T-cell (primary cell): ENCODE data around the gene ARSG. TPM values are rescaled to one million over a fixed set of nuclear protein-coding genes. Genes with fewer than 3 reads are reported as not detected.
A peak's percentile ranks its signal among the peaks of the same experiment; 100 is the strongest.
"Not testable (repeated sequence)": the region's sequence is repeated elsewhere in the genome, so short reads cannot be mapped to it uniquely, and the experiment has no call there.

ENCODE experiments used
- ATAC-seq, 4 experiments: fragments of 200-7000 bp in 3 of 4; fragments of 150-1000 bp in 1 of 4; cut with Tn5 transposase; replicated peaks in 1 of 4; 1 replicate in 3 of 4; 2 replicates in 1 of 4; pipeline ENCODE4 v1.10.0; 2021; ENCODE audit warnings: moderate library complexity in 3 of 4, mild to moderate bottlenecking in 2 of 4, moderate number of reproducible peaks in 1 of 4
- CTCF ChIA-PET, 2 donors: fragments of 300-600 bp; sonication (Branson Sonifier 250); formaldehyde crosslinking; loops; one replicate each; lab custom pipeline; 2022; ENCODE audit warnings: antibody characterized with exemption in 2 of 2; lab: Charles Lee
- POLR2A ChIA-PET, 2 donors: fragments of 300-600 bp; sonication (Branson Sonifier 250); formaldehyde crosslinking; loops; one replicate each; lab custom pipeline; 2022; ENCODE audit warnings: antibody characterized with exemption in 2 of 2; lab: Charles Lee
- DNase-seq, 35 experiments: peaks; one replicate each; pipeline versions ENCODE4 v3.0.0 to v3.0.0-alpha.2; 2013 to 2023
- H3K27ac ChIP-seq: one replicate; pipeline ENCODE4 v1.5.1; 2013; ENCODE audit warnings: low read length
- H3K27me3 ChIP-seq, 2 experiments: replicated peaks in 1 of 2; 1 replicate in 1 of 2; 2 replicates in 1 of 2; pipeline versions ENCODE4 v1.6.1 to v1.7.0; 2013; ENCODE audit warnings: low read length in 1 of 2, mixed read lengths in 1 of 2; ENCODE audit not compliant: control insufficient read depth in 2 of 2, insufficient read depth in 2 of 2; ENCODE audit errors: extremely low read depth in 1 of 2
- H3K36me3 ChIP-seq, 2 donors: 1 replicate in 1 of 2; 2 replicates in 1 of 2; pipeline versions ENCODE4 v1.6.1 to v1.7.0; 2013; ENCODE audit warnings: low read length in 1 of 2; ENCODE audit not compliant: control insufficient read depth in 2 of 2, insufficient read depth in 1 of 2; ENCODE audit errors: extremely low read depth in 1 of 2
- H3K4me1 ChIP-seq, 2 experiments: 1 replicate in 1 of 2; 2 replicates in 1 of 2; pipeline versions ENCODE4 v1.6.1 to v1.7.0; 2013; ENCODE audit warnings: low read length in 2 of 2, mixed read lengths in 1 of 2; ENCODE audit not compliant: insufficient read depth in 2 of 2, control insufficient read depth in 1 of 2; ENCODE audit errors: extremely low read depth in 1 of 2
- H3K4me3 ChIP-seq, 2 donors: 1 replicate in 1 of 2; 2 replicates in 1 of 2; pipeline versions ENCODE4 v1.5.1 to v1.7.0; 2013; ENCODE audit warnings: mild to moderate bottlenecking in 2 of 2, low read length in 1 of 2, moderate library complexity in 1 of 2; ENCODE audit not compliant: control insufficient read depth in 1 of 2; ENCODE audit errors: extremely low read depth in 1 of 2
- H3K9me3 ChIP-seq: 2 replicates; pipeline ENCODE4 v1.7.0; 2013
- H3K27ac Mint-ChIP-seq, 2 donors: one replicate each; pipeline ENCODE4 v1.8.0; 2020 to 2021; ENCODE audit warnings: mild to moderate bottlenecking in 2 of 2, mixed read lengths in 2 of 2
- H3K27me3 Mint-ChIP-seq, 2 donors: one replicate each; pipeline ENCODE4 v1.8.0; 2021 to 2022; ENCODE audit warnings: mixed read lengths in 2 of 2
- H3K36me3 Mint-ChIP-seq: one replicate; pipeline ENCODE4 v1.8.0; 2021; ENCODE audit warnings: mixed read lengths
- H3K4me1 Mint-ChIP-seq, 3 donors: one replicate each; pipeline ENCODE4 v1.8.0; 2020 to 2022; ENCODE audit warnings: mixed read lengths in 3 of 3, mild to moderate bottlenecking in 1 of 3
- H3K4me3 Mint-ChIP-seq, 3 donors: one replicate each; pipeline ENCODE4 v1.8.0; 2020 to 2022; ENCODE audit warnings: mild to moderate bottlenecking in 3 of 3, mixed read lengths in 3 of 3, moderate library complexity in 3 of 3
- H3K9me3 Mint-ChIP-seq, 3 donors: one replicate each; pipeline ENCODE4 v1.8.0; 2020 to 2022; ENCODE audit warnings: mixed read lengths in 3 of 3
- WGBS: methylation state at CpG from one replicate; pipeline ENCODE4 v1.1.5; 2013; ENCODE audit warnings: missing lambda C conversion rate; ENCODE audit not compliant: insufficient coverage; 5-methylcytosine and 5-hydroxymethylcytosine counted together
- total RNA-seq, 35 experiments: library from RNA in 6 of 35; stranded (reverse) in 6 of 35; fragments of 120-200 nt in 1 of 35; gene quantifications; one replicate each; pipeline versions ENCODE4 v1.2.1 to v1.2.4 and lab custom pipeline; 2013 to 2026

ARSG gene
- total RNA-seq, 5 donors from 2014 or later (not counting 1 experiment from before 2014, with no cell fraction given) = 14.5 to 22.9 (median 17.8) TPM

GRCh38 chr17:68248891-68249290, 42.4 kb upstream of the ARSG start:
- H3K4me3 ChIP-seq = peak overlapping the region; percentile 19 to 69
- WGBS = 7% methylated on average over 2 of the region's 5 CpGs
- ChIA-PET POLR2A (interaction anchor here in 1 of 2 donors (0.8 to 1.5 kb wide), 6 partner anchors 10 to 212 kb away, joined by 3 to 8 read pairs (median 4); partner anchors contain the start of gene SLC16A6), CTCF (interaction anchor here (1.0 to 2.5 kb wide), 7 partner anchors 12 to 213 kb away, joined by 3 to 14 read pairs (median 5); partner anchors contain the start of gene WIPI1 (in 1 of the 2))
- peaks cover 14% of the 10 kb centered on the region for H3K36me3 Mint-ChIP-seq
- H3K9me3 Mint-ChIP-seq = no peaks in the 10 kb centered on the region
- peaks cover 0 to 27% of the 10 kb centered on the region in 2 donors for H3K36me3 ChIP-seq
- peak overlapping the region; percentile 97 for H3K27ac ChIP-seq
- H3K27ac Mint-ChIP-seq = peak overlapping the region; percentile 92 to 99
- ATAC-seq (no peak), DNase-seq (peak in 2 of 35 experiments; percentile 15 to 49)
- H3K27me3 ChIP-seq = no peaks in the 10 kb centered on the region
- H3K27me3 Mint-ChIP-seq = no peaks in the 10 kb centered on the region
- H3K4me1 ChIP-seq = peaks cover 10 to 47% of the 10 kb centered on the region in 2 experiments
- H3K9me3 ChIP-seq = no peaks in the 10 kb centered on the region
- H3K4me3 Mint-ChIP-seq = peak overlapping the region; percentile 78 to 93 (median 84)
- peaks cover 43 to 65% (median 49%) of the 10 kb centered on the region in 3 donors for H3K4me1 Mint-ChIP-seq

DNA sequence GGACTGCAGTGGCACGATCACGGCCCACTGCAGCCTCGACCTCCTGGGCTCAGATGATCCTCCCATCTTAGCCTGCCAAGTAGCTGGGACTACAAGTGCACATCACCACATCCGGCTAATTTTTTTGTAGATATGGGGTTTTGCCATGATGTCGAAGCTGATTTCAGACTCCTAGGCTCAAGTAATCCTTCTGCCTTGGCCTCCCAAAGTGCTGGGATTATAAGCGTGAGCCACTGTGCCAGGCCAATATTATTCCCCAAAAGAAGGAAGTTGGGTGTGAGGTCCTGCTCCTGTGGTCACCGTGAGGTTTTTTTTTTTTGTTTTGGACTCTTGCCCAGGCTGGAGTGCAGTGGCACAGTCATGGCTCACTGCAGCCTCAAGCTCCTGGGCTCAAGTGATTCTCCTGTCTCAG, 41.9 kb upstream of the ARSG start:
- Mint-ChIP-seq H3K4me1 (peaks cover 48 to 67% (median 54%) of the 10 kb centered on the region in 3 donors), H3K9me3 (no peaks in the 10 kb centered on the region), H3K27me3 (no peaks in the 10 kb centered on the region), H3K27ac (peak overlapping the region; percentile 92 to 99), H3K4me3 (peak overlapping the region; percentile 78 to 93 (median 84)), H3K36me3 (peaks cover 19% of the 10 kb centered on the region)
- POLR2A ChIA-PET = interaction anchor here (0.7 to 1.5 kb wide), 6 partner anchors 9 to 211 kb away, joined by 3 to 5 read pairs (median 4); partner anchors contain the start of gene SLC16A6 (in 1 of the 2)
- H3K4me1 ChIP-seq = peaks cover 14 to 51% of the 10 kb centered on the region in 2 experiments
- ATAC-seq = no peak
- peaks cover 0 to 27% of the 10 kb centered on the region in 2 donors for H3K36me3 ChIP-seq
- H3K27ac ChIP-seq = peak overlapping the region; percentile 97
- H3K4me3 ChIP-seq = no peak overlapping the region
- 28% methylated on average over 2 of the region's 7 CpGs for WGBS
- peak in 3 of 35 experiments; percentile 17 to 69 (median 23) for DNase-seq
- H3K27me3 ChIP-seq = no peaks in the 10 kb centered on the region
- CTCF ChIA-PET = interaction anchor here (0.6 to 1.9 kb wide), 2 partner anchors 12 to 1016 kb away, joined by 3 to 5 read pairs; no protein-coding TSS in a partner anchor
- no peaks in the 10 kb centered on the region for H3K9me3 ChIP-seq

- Mint-ChIP-seq H3K27ac (peak overlapping the region; percentile 87 to 94), H3K4me3 (peak overlapping the region; percentile 21 to 56 (median 39)), H3K4me1 (peaks cover 77 to 91% (median 81%) of the 10 kb centered on the region in 3 donors), H3K36me3 (peaks cover 35% of the 10 kb centered on the region)
- H3K9me3 ChIP-seq, H3K27me3 Mint-ChIP-seq, H3K27me3 ChIP-seq, H3K9me3 Mint-ChIP-seq, H3K4me3 ChIP-seq: not testable (repeated sequence)
- WGBS = no CpG with 5 or more reads among the region's 7 CpGs
- ATAC-seq (peak; percentile 41 to 60 (median 54)), DNase-seq (peak in 5 of 35 experiments; percentile 11 to 46 (median 36))
- Histone ChIP-seq H3K36me3 (peaks cover 0 to 35% of the 10 kb centered on the region in 2 donors), H3K27ac (peak overlapping the region; percentile 97), H3K4me1 (peaks cover 35 to 59% of the 10 kb centered on the region in 2 experiments)
- CTCF ChIA-PET = interaction anchor here (0.7 to 1.4 kb wide), 2 partner anchors 10 to 181 kb away, joined by 6 read pairs; no protein-coding TSS in a partner anchor
- POLR2A ChIA-PET = interaction anchor here (0.7 to 1.7 kb wide), 2 partner anchors 205 kb away, joined by 4 to 8 read pairs; no protein-coding TSS in a partner anchor
These were observed 37.9 kb upstream of the ARSG start for GRCh38 chr17:68253426-68253825.

DNA sequence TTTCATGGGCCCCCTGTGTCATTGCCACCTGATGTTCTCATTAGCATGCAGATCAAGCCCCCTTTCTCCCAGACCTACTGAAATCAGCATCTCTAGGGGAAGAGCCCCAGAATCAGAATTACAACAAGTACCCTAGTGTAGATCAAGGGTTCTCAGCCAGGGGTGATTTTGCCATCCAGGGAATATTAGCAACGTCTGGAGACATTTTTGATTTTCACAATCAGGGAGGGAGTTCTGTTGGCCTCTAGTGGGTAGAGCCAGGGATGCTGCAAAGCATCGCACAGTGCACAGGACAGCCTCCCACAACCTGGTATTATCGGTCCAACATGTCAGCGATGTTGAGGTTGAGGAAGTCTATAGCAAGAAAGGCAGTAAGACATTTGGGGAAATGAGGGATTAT, 36.1 kb upstream of the ARSG start:
- peak overlapping the region; percentile 87 to 94 for H3K27ac Mint-ChIP-seq
- WGBS = 70% methylated on average over 4 of the region's 4 CpGs
- peaks cover 30% of the 10 kb centered on the region for H3K36me3 Mint-ChIP-seq
- no peaks in the 10 kb centered on the region for H3K27me3 Mint-ChIP-seq
- ChIA-PET CTCF (interaction anchor here in 1 of 2 donors (0.6 to 0.9 kb wide), 2 partner anchors 36 to 71 kb away, joined by 4 to 5 read pairs; partner anchors contain the start of genes ARSG and SLC16A6), POLR2A (interaction anchor here (0.6 to 1.7 kb wide), 4 partner anchors 7 to 203 kb away, joined by 3 to 4 read pairs (median 3); partner anchors contain the start of gene AMZ2 (in 1 of the 2))
- H3K9me3 Mint-ChIP-seq = no peaks in the 10 kb centered on the region
- Histone ChIP-seq H3K27ac (peak overlapping the region; percentile 97), H3K9me3 (no peaks in the 10 kb centered on the region), H3K4me1 (peaks cover 41 to 58% of the 10 kb centered on the region in 2 experiments), H3K36me3 (peaks cover 0 to 30% of the 10 kb centered on the region in 2 donors), H3K27me3 (no peaks in the 10 kb centered on the region), H3K4me3 (no peak overlapping the region)
- DNase-seq (no peak), ATAC-seq (no peak)
- H3K4me3 Mint-ChIP-seq = peak overlapping the region in 2 of 3 donors; percentile 5 to 56
- peaks cover 75 to 88% (median 79%) of the 10 kb centered on the region in 3 donors for H3K4me1 Mint-ChIP-seq

DNA sequence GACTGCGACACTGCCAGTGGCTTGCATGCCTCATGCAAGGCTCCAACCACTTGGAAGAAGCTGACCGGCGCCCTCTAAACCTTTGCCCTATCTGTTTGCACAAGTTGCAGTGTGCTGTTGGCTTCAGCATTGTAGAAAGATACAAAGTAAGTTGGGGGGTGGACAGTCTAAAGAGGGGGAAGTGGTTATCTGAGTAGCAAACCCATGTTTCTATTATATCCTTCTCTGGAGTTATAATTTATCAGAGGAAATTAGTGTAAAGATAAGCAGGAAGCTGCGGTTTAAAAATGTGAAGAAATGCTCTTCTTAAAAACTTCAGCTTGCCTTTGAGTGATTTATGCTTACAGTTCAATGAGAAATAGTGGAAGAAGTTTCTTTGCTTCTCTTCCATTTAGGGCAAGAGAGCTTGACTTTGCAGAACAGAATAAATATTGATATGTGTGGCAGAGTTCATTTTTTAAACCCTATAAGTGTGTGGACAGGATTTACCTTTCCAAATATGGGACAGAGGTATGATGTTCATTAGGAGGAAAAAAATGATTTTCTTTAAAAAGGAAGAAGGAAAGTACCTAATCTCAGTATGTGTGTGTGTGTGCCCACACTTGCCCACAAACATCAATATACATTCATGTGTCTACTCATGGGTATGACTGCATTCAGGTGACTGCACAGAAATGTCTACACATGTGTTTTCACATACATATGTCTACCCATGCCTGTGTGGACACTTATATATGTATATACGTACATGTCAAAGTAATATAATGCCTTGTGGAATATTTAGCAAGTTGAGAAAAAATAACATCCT, 35.4 kb upstream of the ARSG start:
- H3K27me3 Mint-ChIP-seq = no peaks in the 10 kb centered on the region
- Histone ChIP-seq H3K27ac (peak overlapping the region; percentile 97), H3K4me1 (peaks cover 43 to 62% of the 10 kb centered on the region in 2 experiments), H3K4me3 (no peak overlapping the region), H3K9me3 (no peaks in the 10 kb centered on the region), H3K36me3 (peaks cover 0 to 23% of the 10 kb centered on the region in 2 donors), H3K27me3 (no peaks in the 10 kb centered on the region)
- DNase-seq = peak in 3 of 35 experiments; percentile 19 to 55 (median 37)
- peak in 2 of 4 experiments; percentile 5 to 32 for ATAC-seq
- H3K9me3 Mint-ChIP-seq = no peaks in the 10 kb centered on the region
- peak overlapping the region in 2 of 3 donors; percentile 11 to 56 for H3K4me3 Mint-ChIP-seq
- peak overlapping the region; percentile 87 to 94 for H3K27ac Mint-ChIP-seq
- ChIA-PET CTCF (interaction anchor here in 1 of 2 donors (0.9 kb wide), 1 partner anchor 8 kb away, joined by 3 read pairs; the partner anchor contains the start of gene AMZ2), POLR2A (interaction anchor here (0.6 to 1.1 kb wide), 5 partner anchors 8 to 205 kb away, joined by 3 to 4 read pairs (median 3); partner anchors contain the start of gene AMZ2 (in 1 of the 2))
- H3K4me1 Mint-ChIP-seq = peaks cover 75 to 87% (median 79%) of the 10 kb centered on the region in 3 donors
- peaks cover 29% of the 10 kb centered on the region for H3K36me3 Mint-ChIP-seq
- 29% methylated on average over 3 of the region's 5 CpGs for WGBS
